ENCODE data around the gene IRF4.

The IRF4 gene

DNA sequence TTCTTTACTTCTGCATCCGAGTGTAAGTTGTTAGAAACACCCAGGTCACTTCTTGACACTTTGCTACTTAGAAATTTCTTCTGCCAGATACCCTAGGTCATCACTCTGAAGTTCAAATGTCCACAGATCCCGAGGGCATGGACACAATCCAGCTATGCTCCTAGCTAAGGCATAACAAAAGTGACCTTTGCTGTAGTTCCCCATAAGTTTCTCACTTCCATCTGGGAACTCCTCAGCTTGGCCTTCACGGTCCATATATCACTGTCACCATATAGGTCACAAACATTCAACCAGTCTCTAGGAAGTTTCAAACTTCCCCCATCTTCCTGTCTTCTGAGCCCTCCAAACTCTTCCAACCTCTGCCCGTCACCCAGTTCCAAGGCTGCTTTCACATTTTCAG lies 65.3 kb downstream of the IRF4 start:
- ATAC-seq: no peak
- TF ChIP-seq, protein P1, sequence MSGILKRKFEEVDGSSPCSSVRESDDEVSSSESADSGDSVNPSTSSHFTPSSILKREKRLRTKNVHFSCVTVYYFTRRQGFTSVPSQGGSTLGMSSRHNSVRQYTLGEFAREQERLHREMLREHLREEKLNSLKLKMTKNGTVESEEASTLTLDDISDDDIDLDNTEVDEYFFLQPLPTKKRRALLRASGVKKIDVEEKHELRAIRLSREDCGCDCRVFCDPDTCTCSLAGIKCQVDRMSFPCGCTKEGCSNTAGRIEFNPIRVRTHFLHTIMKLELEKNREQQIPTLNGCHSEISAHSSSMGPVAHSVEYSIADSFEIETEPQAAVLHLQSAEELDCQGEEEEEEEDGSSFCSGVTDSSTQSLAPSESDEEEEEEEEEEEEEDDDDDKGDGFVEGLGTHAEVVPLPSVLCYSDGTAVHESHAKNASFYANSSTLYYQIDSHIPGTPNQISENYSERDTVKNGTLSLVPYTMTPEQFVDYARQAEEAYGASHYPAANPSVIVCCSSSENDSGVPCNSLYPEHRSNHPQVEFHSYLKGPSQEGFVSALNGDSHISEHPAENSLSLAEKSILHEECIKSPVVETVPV (CRISPR knock-in tag; IDR thresholded peaks at IDR 0.05): no peak
- no peak for TF ChIP-seq TCF4 (CRISPR knock-in tag; IDR thresholded peaks at IDR 0.05; ENCODE audit: borderline replicate concordance)
- TF ChIP-seq, protein P2, sequence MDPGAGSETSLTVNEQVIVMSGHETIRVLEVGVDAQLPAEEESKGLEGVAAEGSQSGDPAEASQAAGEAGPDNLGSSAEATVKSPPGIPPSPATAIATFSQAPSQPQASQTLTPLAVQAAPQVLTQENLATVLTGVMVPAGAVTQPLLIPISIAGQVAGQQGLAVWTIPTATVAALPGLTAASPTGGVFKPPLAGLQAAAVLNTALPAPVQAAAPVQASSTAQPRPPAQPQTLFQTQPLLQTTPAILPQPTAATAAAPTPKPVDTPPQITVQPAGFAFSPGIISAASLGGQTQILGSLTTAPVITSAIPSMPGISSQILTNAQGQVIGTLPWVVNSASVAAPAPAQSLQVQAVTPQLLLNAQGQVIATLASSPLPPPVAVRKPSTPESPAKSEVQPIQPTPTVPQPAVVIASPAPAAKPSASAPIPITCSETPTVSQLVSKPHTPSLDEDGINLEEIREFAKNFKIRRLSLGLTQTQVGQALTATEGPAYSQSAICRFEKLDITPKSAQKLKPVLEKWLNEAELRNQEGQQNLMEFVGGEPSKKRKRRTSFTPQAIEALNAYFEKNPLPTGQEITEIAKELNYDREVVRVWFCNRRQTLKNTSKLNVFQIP (CRISPR knock-in tag; IDR thresholded peaks at IDR 0.05; ENCODE audit: borderline replicate concordance, low read depth): no peak
- TF ChIP-seq ESRRG (CRISPR knock-in tag; IDR thresholded peaks at IDR 0.05): no peak
- no peak for TF ChIP-seq CSDC2 (CRISPR knock-in tag; IDR thresholded peaks at IDR 0.05)
- no peak for TF ChIP-seq ARNTL (CRISPR knock-in tag; IDR thresholded peaks at IDR 0.05; ENCODE audit: borderline replicate concordance, low read depth)
- TF ChIP-seq BACH2 (CRISPR knock-in tag; IDR thresholded peaks at IDR 0.05; ENCODE audit: borderline replicate concordance): no peak
- TF ChIP-seq RARB (CRISPR knock-in tag; IDR thresholded peaks at IDR 0.05): no peak
- no peak for TF ChIP-seq ZNF70 (CRISPR knock-in tag; IDR thresholded peaks at IDR 0.05)
- TF ChIP-seq, protein P3, sequence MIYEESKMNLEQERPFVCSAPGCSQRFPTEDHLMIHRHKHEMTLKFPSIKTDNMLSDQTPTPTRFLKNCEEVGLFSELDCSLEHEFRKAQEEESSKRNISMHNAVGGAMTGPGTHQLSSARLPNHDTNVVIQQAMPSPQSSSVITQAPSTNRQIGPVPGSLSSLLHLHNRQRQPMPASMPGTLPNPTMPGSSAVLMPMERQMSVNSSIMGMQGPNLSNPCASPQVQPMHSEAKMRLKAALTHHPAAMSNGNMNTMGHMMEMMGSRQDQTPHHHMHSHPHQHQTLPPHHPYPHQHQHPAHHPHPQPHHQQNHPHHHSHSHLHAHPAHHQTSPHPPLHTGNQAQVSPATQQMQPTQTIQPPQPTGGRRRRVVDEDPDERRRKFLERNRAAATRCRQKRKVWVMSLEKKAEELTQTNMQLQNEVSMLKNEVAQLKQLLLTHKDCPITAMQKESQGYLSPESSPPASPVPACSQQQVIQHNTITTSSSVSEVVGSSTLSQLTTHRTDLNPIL (CRISPR knock-in tag; IDR thresholded peaks at IDR 0.05; ENCODE audit: low read depth): no peak
- no peak for TF ChIP-seq ZFP30 (CRISPR knock-in tag; IDR thresholded peaks at IDR 0.05)
- no peak for TF ChIP-seq OSR1 (CRISPR knock-in tag; IDR thresholded peaks at IDR 0.05)
- TF ChIP-seq GLIS3 (CRISPR knock-in tag; IDR thresholded peaks at IDR 0.05): no peak
- no peak for TF ChIP-seq ZNF8 (CRISPR knock-in tag; IDR thresholded peaks at IDR 0.05)
- no peak for TF ChIP-seq TOX (CRISPR knock-in tag; IDR thresholded peaks at IDR 0.05; ENCODE audit: borderline replicate concordance)
- no peak for TF ChIP-seq ZFP3 (CRISPR knock-in tag; IDR thresholded peaks at IDR 0.05)
- no peak for TF ChIP-seq SNAI2 (CRISPR knock-in tag; IDR thresholded peaks at IDR 0.05)
- no peak for TF ChIP-seq ZC3H10 (CRISPR knock-in tag; IDR thresholded peaks at IDR 0.05)
- no peak for TF ChIP-seq ISL1 (CRISPR knock-in tag; IDR thresholded peaks at IDR 0.05)

Data from SK-N-SH treated with all-trans-retinoic acid at 6 μM for 48 hours (cell line).